Transverse colon (tissue), 4 donors: ENCODE results near the gene ASCC2. TPM values are rescaled to one million over a fixed set of nuclear protein-coding genes. Genes with fewer than 3 reads are reported as not detected.

Experiments
- DNase-seq: peaks from one replicate; pipeline ENCODE4 v3.0.0-alpha.2; 2019
- H3K27ac ChIP-seq, 4 donors: fragments of 200-600 bp; sonication (generic); 2 replicates each; pipeline ENCODE4 v1.5.1; 2016 to 2018; ENCODE audit warnings: inconsistent platforms in 4 of 4
- H3K27me3 ChIP-seq: fragments of 200-600 bp; sonication (generic); 2 replicates; pipeline ENCODE4 v1.5.1; 2017; ENCODE audit warnings: inconsistent platforms
- H3K36me3 ChIP-seq, 4 donors: fragments of 200-600 bp; sonication (generic); 2 replicates each; pipeline ENCODE4 v1.5.1; 2017 to 2019; ENCODE audit warnings: inconsistent platforms in 4 of 4
- H3K4me1 ChIP-seq, 4 donors: fragments of 200-600 bp; sonication (generic); 2 replicates each; pipeline ENCODE4 v1.5.1; 2017 to 2020; ENCODE audit warnings: inconsistent platforms in 4 of 4
- H3K4me3 ChIP-seq, 4 donors: fragments of 200-600 bp; sonication (generic); 1 replicate in 1 of 4; 2 replicates in 3 of 4; pipeline versions ENCODE4 v1.5.1 to v1.6.1; 2017 to 2019; ENCODE audit warnings: inconsistent platforms in 4 of 4
- H3K9me3 ChIP-seq, 2 donors: fragments of 200-600 bp; sonication (generic); 2 replicates each; pipeline ENCODE4 v1.5.1; 2017 to 2019; ENCODE audit warnings: inconsistent platforms in 2 of 2
- CTCF ChIP-seq, 5 experiments: fragments of 200-600 bp in 3 of 5; fragments of 450-650 bp in 2 of 5; sonication (generic) in 3 of 5; IDR thresholded peaks; 1 replicate in 2 of 5; 2 replicates in 3 of 5; pipeline ENCODE4 v1.5.1; 2016 to 2017; ENCODE audit warnings: antibody characterized with exemption in 5 of 5, inconsistent platforms in 3 of 5, mild to moderate bottlenecking in 2 of 5, moderate library complexity in 1 of 5
- EP300 ChIP-seq: sonication (generic); formaldehyde crosslinking; IDR thresholded peaks from one replicate; pipeline ENCODE4 v1.6.1; 2017; ENCODE audit warnings: antibody characterized with exemption, low read depth
- POLR2A ChIP-seq: fragments of 450-650 bp; IDR thresholded peaks from one replicate; pipeline ENCODE4 v1.6.1; 2016; ENCODE audit warnings: antibody characterized with exemption, mild to moderate bottlenecking, moderate library complexity
- POLR2AphosphoS5 ChIP-seq, 3 donors: sonication (generic); formaldehyde crosslinking; IDR thresholded peaks; one replicate each; pipeline ENCODE4 v1.6.1; 2016; ENCODE audit warnings: antibody characterized with exemption in 3 of 3
- WGBS, 2 donors: methylation state at CpG; one replicate each; pipeline ENCODE4 v1.1.5; 2018; ENCODE audit warnings: low coverage in 1 of 2; 5-methylcytosine and 5-hydroxymethylcytosine counted together
- in situ Hi-C, 4 donors: fragments of 200-750 bp; cut with MboI; loops; one replicate each; pipeline versions ENCODE4 v1.15.0 to v1.15.1; 2017; ENCODE audit warnings: low sequenced_read_pairs in 3 of 4, low pct_ligation_motif_present in 1 of 4, low pct_unique_long_range_greater_than_20kb in 1 of 4
- intact Hi-C: fragments of 100-400 bp; cut with DNase I; formaldehyde crosslinking; loops from one replicate; pipeline ENCODE4 v1.15.1; 2023; ENCODE audit warnings: low total_unique reads
- total RNA-seq, 4 donors: library from RNA; depleted of rRNA; stranded (reverse); fragments of >200 nt; gene quantifications; one replicate each; pipeline ENCODE4 v1.1.0, GENCODE V29; 2016

ASCC2 gene
- total RNA-seq, 4 donors from 2014 or later: 46.8 to 69.4 (median 62.2) TPM

- intact Hi-C loops (loop anchor here (5.0 kb wide), 1 partner anchor 114 kb away; no protein-coding TSS in a partner anchor), in situ Hi-C loops (loop anchor here in 1 of 4 donors (25.0 kb wide), 1 partner anchor 104 kb away; no protein-coding TSS in a partner anchor)
- 0 to 7% methylated on average over 2 to 4 of the region's 14 CpGs for WGBS, 2 donors
- peak overlapping the region; percentile 95 to 97 (median 95) for H3K4me3 ChIP-seq
- TF ChIP-seq POLR2AphosphoS5 (IDR thresholded peaks at IDR 0.05) (no peak), EP300 (no peak), CTCF (IDR thresholded peaks at IDR 0.05) (no peak), POLR2A (no peak)
- H3K27ac ChIP-seq: peak overlapping the region; percentile 96 to 99 (median 98)
- no peaks in the 10 kb centered on the region for H3K27me3 ChIP-seq
- peaks cover 12 to 40% (median 23%) of the 10 kb centered on the region in 4 donors for H3K4me1 ChIP-seq
- no peaks in the 10 kb centered on the region for H3K9me3 ChIP-seq
- H3K36me3 ChIP-seq: no peaks in the 10 kb centered on the region
- DNase-seq: no peak
Measured at GRCh38 chr22:29883775-29884097, 45.7 kb upstream of the ASCC2 start.

- intact Hi-C loops: loop anchor here (5.0 kb wide), 1 partner anchor 114 kb away; no protein-coding TSS in a partner anchor
- TF ChIP-seq POLR2A (peak; percentile 82), CTCF (IDR thresholded peaks at IDR 0.05) (peak; percentile 44 to 78 (median 54)), EP300 (no peak), POLR2AphosphoS5 (IDR thresholded peaks at IDR 0.05) (peak in 2 of 3 donors; percentile 80 to 86)
- Histone ChIP-seq H3K27me3 (no peaks in the 10 kb centered on the region), H3K27ac (peak within 1 kb of the TSS; percentile 96 to 99 (median 98)), H3K4me1 (peaks cover 12 to 40% (median 23%) of the 10 kb centered on the region in 4 donors), H3K4me3 (peak within 1 kb of the TSS; percentile 95 to 97 (median 95)), H3K36me3 (no peaks in the 10 kb centered on the region), H3K9me3 (no peaks in the 10 kb centered on the region)
- DNase-seq: peak; percentile 98
- WGBS, 2 donors: 1% methylated on average over 48 of the region's 82 CpGs; no CpG with 5 or more reads in 1 of the 2 donors
- in situ Hi-C loops: loop anchor here in 1 of 4 donors (25.0 kb wide), 1 partner anchor 104 kb away; no protein-coding TSS in a partner anchor
Measured at GRCh38 chr22:29883045-29883774, 45.1 kb upstream of the ASCC2 start, which contains the start of gene MTMR3. Gene MTMR3 (plus strand): TSS chr22:29883174. CDS start chr22:29971060, 87,886 bp downstream.

GRCh38 chr22:29882716-29883044 is 44.6 kb upstream of the ASCC2 start:
- intact Hi-C loops: loop anchor here (5.0 kb wide), 1 partner anchor 115 kb away; no protein-coding TSS in a partner anchor
- DNase-seq: no peak
- H3K9me3 ChIP-seq: no peaks in the 10 kb centered on the region
- H3K4me1 ChIP-seq: peaks cover 12 to 40% (median 23%) of the 10 kb centered on the region in 4 donors
- TF ChIP-seq POLR2A (no peak), POLR2AphosphoS5 (IDR thresholded peaks at IDR 0.05) (no peak), EP300 (no peak), CTCF (IDR thresholded peaks at IDR 0.05) (no peak)
- H3K4me3 ChIP-seq: peak overlapping the region in 2 of 4 donors; percentile 95 to 97
- 1 to 14% methylated on average over 1 to 5 of the region's 5 CpGs for WGBS, 2 donors
- H3K27me3 ChIP-seq: no peaks in the 10 kb centered on the region
- no peaks in the 10 kb centered on the region for H3K36me3 ChIP-seq
- in situ Hi-C loops: loop anchor here in 1 of 4 donors (25.0 kb wide), 1 partner anchor 105 kb away; no protein-coding TSS in a partner anchor
- H3K27ac ChIP-seq: peak overlapping the region; percentile 96 to 99 (median 98)

- TF ChIP-seq POLR2A (no peak), CTCF (IDR thresholded peaks at IDR 0.05) (no peak), EP300 (no peak), POLR2AphosphoS5 (IDR thresholded peaks at IDR 0.05) (no peak)
- intact Hi-C loops: loop anchor here (5.0 kb wide), 1 partner anchor 118 kb away; no protein-coding TSS in a partner anchor
Measured at GRCh38 chr22:29879753-29880152, 41.7 kb upstream of the ASCC2 start.

More at GRCh38 chr22:29879753-29880152, 41.7 kb upstream of the ASCC2 start:
- Histone ChIP-seq H3K36me3 (no peaks in the 10 kb centered on the region), H3K9me3 (no peaks in the 10 kb centered on the region), H3K27ac (no peak overlapping the region), H3K27me3 (no peaks in the 10 kb centered on the region), H3K4me3 (no peak overlapping the region), H3K4me1 (peaks cover 4 to 11% (median 10%) of the 10 kb centered on the region in 4 donors)
- no peak for DNase-seq
- in situ Hi-C loops: loop anchor here in 1 of 4 donors (25.0 kb wide), 1 partner anchor 108 kb away; no protein-coding TSS in a partner anchor
- 86 to 94% methylated on average over 3 to 5 of the region's 5 CpGs for WGBS, 2 donors
